Coronary artery (tissue), 2 donors: Measurements from ENCODE around the gene RNF13.

Experiments used
- DNase-seq: peaks from one replicate; pipeline ENCODE4 v3.0.0-alpha.2; 2017; ENCODE audit warnings: low spot score
- H3K27ac ChIP-seq, 2 donors: fragments of 200-600 bp; sonication (generic); one replicate each; pipeline ENCODE4 v1.5.1; 2016 to 2019
- H3K4me3 ChIP-seq: fragments of 200-600 bp; sonication (generic); 2 replicates; pipeline ENCODE4 v1.5.1; 2016; ENCODE audit warnings: mild to moderate bottlenecking, moderate library complexity
- TF ChIP-seq, protein P1 (sequence below): fragments of 200-600 bp; sonication (generic); IDR thresholded peaks from one replicate; pipeline ENCODE4 v1.5.1; 2019; ENCODE audit warnings: antibody characterized with exemption

RNF13 gene

DNA sequence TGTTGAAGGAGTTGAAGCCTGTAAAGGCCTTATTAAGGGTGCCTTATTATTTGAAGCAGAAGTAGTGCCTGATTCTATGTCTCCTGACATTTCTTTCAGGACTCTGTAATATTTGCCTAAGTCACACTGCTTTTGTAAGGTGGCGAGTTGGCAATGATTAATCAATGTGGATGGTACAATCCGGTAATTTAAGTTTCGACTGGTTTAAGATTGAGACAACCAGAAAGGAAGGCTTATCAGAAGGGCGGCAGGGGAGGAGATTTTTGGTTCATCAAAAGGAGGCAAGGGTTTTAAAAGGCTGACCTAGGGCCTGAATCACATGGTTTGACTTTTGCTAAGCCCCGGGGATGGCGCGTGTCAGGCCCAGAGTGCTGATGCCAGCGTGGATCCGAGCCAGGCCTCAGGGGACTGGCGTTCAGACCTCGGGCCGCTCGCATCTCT is 830 bp upstream of the RNF13 start:
- peak overlapping the region; percentile 97 to 98 for H3K27ac ChIP-seq
- TF ChIP-seq, protein P1, sequence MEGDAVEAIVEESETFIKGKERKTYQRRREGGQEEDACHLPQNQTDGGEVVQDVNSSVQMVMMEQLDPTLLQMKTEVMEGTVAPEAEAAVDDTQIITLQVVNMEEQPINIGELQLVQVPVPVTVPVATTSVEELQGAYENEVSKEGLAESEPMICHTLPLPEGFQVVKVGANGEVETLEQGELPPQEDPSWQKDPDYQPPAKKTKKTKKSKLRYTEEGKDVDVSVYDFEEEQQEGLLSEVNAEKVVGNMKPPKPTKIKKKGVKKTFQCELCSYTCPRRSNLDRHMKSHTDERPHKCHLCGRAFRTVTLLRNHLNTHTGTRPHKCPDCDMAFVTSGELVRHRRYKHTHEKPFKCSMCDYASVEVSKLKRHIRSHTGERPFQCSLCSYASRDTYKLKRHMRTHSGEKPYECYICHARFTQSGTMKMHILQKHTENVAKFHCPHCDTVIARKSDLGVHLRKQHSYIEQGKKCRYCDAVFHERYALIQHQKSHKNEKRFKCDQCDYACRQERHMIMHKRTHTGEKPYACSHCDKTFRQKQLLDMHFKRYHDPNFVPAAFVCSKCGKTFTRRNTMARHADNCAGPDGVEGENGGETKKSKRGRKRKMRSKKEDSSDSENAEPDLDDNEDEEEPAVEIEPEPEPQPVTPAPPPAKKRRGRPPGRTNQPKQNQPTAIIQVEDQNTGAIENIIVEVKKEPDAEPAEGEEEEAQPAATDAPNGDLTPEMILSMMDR = no peak
- H3K4me3 ChIP-seq = peak overlapping the region; percentile 92
- no peak for DNase-seq

DNA sequence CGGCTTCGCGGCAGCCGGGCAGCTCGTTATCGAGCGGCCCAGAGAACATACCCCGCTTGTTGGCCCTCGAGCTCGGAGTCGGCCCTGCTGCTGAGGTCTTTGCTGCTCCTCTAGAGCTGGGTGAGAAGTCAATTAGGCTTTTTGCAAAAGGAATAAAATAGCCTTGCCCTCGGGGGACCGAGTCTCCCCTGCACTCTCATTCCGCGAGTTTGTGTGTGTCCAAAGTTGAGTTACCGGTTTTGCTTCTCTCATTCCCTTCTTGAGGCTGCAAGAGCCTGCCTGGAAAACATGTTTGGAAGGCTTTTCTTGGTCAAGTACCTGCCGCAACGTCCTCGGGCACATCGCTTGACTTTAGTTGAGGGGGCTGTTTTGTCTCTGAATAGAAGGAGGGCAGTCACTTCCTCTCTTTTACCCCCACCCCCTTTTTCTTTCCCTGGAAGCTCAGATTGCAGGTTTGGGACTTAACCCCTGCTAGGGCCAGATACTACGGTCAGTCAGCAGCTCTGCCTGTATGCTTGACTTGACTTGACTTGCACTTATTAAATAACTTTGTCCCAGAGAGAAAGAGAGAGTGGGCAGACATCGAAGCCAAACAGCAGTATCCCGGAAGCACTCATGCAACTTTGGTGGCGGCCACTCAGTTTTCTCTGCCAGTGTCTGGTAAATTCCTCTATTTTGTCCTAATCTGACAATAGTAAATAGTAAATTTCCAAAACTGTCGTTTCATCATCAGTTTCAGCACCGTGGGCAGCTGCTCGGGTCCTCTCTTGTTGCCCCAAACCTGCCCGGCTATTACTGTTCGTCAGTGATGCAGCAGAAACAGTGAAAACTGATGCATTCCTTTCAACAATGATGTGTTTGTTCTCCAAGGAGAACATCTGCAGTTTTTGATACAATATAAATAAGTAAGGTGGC is 609 bp downstream of the RNF13 start:
- Histone ChIP-seq H3K27ac (peak overlapping the region; percentile 97 to 98), H3K4me3 (peak overlapping the region; percentile 92)
- TF ChIP-seq, protein P1 = no peak
- peak; percentile 75 for DNase-seq

DNA sequence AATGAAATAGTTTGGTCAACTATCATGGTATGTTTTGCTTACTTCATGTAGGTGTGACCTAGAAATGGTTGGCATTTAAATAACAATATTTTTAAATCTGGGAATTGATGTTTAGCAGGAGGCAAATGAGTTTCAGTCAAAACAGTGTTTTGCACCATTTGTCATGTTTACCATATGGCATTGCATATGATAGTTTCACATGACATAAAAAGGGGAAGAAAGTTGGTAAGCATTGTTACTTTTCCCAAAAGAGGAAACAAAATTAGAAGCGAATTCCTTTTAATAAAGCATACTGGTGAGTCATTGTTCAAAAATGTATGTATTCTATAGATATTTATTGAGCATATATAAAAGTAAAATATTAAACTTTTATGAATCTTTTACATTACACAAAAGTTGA is 2.3 kb downstream of the RNF13 start:
- peak overlapping the region; percentile 92 for H3K4me3 ChIP-seq
- peak overlapping the region; percentile 36 to 98 for H3K27ac ChIP-seq
- TF ChIP-seq, protein P1 = no peak
- DNase-seq = no peak

DNA sequence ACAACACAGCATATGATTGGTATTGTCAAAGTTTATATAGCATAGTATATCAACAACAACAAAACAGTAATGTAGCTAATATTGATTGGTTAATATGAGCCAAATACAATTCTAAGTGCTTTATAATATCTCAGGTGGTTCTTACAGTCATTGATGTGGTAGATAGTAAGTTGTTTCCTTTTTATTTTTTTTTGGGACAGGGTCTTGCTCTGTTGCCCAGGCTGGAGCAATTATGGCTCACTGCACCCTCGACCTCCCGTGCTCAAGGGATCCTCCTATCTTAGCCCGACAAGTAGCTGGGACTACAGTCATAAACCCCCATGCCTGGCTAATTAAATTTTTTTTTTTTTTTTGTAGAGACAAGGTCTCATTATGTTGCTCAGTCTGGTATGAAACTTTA is 2.7 kb downstream of the RNF13 start:
- DNase-seq = no peak
- Histone ChIP-seq H3K4me3 (peak overlapping the region; percentile 92), H3K27ac (peak overlapping the region in 1 of 2 donors; percentile 56)
- TF ChIP-seq, protein P1 = no peak

DNA sequence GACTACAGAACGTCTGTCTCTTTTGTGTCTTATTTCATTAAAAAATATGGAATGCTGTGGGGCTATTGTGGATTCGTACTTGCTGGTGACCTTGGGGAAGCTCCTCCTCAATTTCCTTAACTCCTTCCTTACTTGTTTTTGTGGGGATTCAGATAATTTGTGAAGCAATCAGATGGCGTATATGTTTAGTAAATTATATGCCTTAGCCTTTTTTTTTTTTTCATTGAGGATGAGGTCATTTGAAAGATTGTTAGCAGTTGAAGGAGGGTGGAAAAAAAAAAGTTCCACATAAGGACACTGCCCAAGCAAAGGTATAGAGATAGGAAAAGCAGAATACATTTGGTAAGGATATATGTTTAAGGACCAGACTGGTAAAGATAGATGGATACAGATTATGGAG is 3.3 kb downstream of the RNF13 start:
- DNase-seq = no peak
- Histone ChIP-seq H3K27ac (peak overlapping the region in 1 of 2 donors; percentile 56), H3K4me3 (peak overlapping the region; percentile 92)
- TF ChIP-seq, protein P1 = no peak

DNA sequence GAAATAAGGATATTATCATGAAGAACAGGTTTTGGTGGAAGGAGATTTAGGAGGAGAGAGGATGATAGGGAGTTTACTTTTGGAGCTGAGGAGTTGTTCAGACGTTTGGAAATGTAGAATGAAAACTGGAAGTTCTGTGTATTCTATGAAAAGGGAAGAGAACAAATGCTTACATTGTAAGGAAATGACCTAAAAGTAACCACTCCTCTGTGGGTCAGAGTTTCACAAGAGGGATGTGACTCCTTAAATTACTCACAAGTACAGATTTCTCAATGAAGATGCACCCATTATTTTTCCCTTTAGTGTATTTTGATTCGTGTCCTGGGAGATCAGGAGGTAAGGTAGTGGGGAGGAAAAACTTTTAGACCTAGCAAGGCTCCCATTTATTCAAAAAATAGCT is 4.0 kb downstream of the RNF13 start:
- no peak for DNase-seq
- Histone ChIP-seq H3K4me3 (no peak overlapping the region), H3K27ac (peak overlapping the region in 1 of 2 donors; percentile 69)
- TF ChIP-seq, protein P1 = no peak

DNA sequence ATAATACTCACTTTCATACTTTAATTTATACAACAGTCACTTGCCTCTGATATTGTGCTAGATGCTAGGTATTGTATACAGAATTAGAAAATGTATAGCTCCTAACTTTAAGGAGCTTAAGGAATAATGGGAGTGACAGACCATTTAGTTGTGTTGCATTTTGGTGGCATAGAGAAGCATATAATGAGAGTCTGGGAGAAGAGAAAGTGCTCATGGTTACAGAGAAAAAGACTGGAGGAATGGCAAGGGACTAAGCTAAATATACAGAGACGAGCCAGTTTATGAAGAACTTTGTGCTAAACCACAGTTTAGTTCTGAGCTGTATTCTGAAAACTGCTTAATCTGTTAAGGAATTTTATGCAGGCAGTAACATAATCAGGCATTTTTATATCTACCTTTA is 6.4 kb downstream of the RNF13 start:
- DNase-seq = no peak
- TF ChIP-seq, protein P1 = no peak

More for the DNA sequence above, 6.4 kb downstream of the RNF13 start:
- H3K27ac ChIP-seq = no peak overlapping the region
- no peak overlapping the region for H3K4me3 ChIP-seq
